Left lobe of liver (tissue), 1 donor: Measurements from ENCODE around the gene CCDC157. TPM values are rescaled to one million over a fixed set of nuclear protein-coding genes. Genes with fewer than 3 reads are reported as not detected.

Experiments
- total RNA-seq: library from RNA; stranded (reverse); gene quantifications from one replicate; pipeline ENCODE4 v1.2.1, GENCODE V29; 2021
- donor health status: DM: no; HTN: yes; CAD: no.

The CCDC157 gene
- total RNA-seq, 1 donor from 2014 or later = 0.78 TPM

Other genes with a start within 250 kb of the CCDC157 start
- gene LIF, start 110.2 kb upstream of the CCDC157 start, total RNA-seq = 0.38 TPM
- gene OSM, start 90.2 kb upstream of the CCDC157 start, total RNA-seq = 0.10 TPM
- 9.7 TPM for gene CASTOR1, start 67.5 kb upstream of the CCDC157 start, total RNA-seq
- 19.7 TPM for gene TBC1D10A, start 30.1 kb upstream of the CCDC157 start, total RNA-seq
- gene SF3A1, start 113 bp upstream of the CCDC157 start, total RNA-seq = 73.3 TPM
- gene RNF215, start 30.4 kb downstream of the CCDC157 start, total RNA-seq = 8.7 TPM
- 252 TPM for gene SEC14L2, start 40.0 kb downstream of the CCDC157 start, total RNA-seq
- gene MTFP1, start 68.8 kb downstream of the CCDC157 start, total RNA-seq = 6.3 TPM
- gene SEC14L3, start 115.0 kb downstream of the CCDC157 start, total RNA-seq = 0.60 TPM
- gene SEC14L4, start 148.7 kb downstream of the CCDC157 start, total RNA-seq = 29.1 TPM
- gene SEC14L6, start 189.7 kb downstream of the CCDC157 start, total RNA-seq = 0.08 TPM
- gene GAL3ST1, start 217.7 kb downstream of the CCDC157 start, total RNA-seq = 1.4 TPM
- gene PES1, start 234.9 kb downstream of the CCDC157 start, total RNA-seq = 22.4 TPM